HG03571 (cell line): Measurements from ENCODE around the gene IL1RAPL1.

Experiments used
- ATAC-seq: cut with Tn5 transposase; IDR thresholded peaks from one replicate; pipeline ENCODE4 v1.9.1; 2021; ENCODE audit not compliant: unreplicated experiment

The IL1RAPL1 gene

DNA sequence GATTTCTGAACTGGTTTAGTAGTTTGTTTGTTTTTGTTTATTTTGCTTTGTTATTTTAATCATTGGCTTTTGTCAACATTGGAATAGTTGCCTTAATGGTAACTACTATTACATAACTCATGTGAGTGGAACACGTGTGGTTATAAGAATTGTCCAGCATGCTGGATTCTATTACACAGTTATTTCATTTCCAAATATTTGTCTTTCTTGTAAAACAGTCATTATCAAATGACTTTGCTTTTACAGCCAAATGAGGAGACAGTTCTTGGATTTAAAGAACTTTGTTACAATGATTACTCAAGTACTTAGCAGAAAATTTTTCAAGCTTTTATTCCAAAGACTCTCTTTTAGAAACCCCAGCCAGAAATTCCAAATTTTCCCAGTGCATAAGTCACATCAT, 1112.0 kb downstream of the IL1RAPL1 start:
- no peak for ATAC-seq

DNA sequence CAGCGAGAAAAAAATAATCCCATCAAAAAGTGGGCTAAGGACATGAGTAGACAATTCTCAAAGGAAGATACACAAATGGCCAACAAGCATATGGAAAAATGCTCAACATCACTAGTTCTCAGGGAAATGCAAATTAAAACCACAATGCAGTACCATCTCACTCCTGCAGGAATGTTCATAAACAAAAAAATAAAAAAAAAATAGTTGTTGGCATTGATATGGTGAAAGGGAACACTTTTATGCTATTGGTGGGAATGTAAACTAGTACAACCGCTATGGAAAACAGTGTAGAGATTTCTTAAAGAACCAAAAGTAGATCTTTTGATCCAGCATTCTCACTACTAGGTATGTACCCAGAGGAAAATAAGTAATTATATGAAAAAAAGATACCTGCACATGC, 1119.8 kb downstream of the IL1RAPL1 start:
- no peak for ATAC-seq

DNA sequence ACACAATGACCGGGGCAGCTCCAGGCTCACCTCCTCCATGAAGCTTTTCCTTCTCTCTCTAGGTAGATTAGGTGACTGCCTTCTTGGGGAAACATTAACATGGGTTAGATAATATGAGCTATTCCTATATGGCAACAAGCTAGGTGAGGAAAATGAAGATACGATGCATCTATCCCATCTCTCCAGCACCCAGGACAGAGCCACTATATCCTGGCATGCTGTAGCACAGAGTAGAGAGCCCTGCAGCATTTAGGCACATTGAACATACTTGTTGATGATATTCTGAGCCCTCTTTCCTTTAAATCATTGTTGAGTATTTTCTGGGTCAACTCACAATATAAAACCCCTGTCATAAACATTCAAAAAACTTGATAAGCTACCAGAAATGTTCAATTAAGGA, 1133.9 kb downstream of the IL1RAPL1 start:
- no peak for ATAC-seq

GRCh38 chrX:29724316-29724715, 1137.1 kb downstream of the IL1RAPL1 start:
- ATAC-seq = peak; percentile 61

GRCh38 chrX:29726811-29727210, 1139.6 kb downstream of the IL1RAPL1 start:
- ATAC-seq = no peak

GRCh38 chrX:29728639-29729038, 1141.4 kb downstream of the IL1RAPL1 start:
- ATAC-seq = no peak

GRCh38 chrX:29744966-29745365, 1157.7 kb downstream of the IL1RAPL1 start:
- ATAC-seq = no peak

- no peak for ATAC-seq
These were observed 1159.1 kb downstream of the IL1RAPL1 start for GRCh38 chrX:29746326-29746725.

DNA sequence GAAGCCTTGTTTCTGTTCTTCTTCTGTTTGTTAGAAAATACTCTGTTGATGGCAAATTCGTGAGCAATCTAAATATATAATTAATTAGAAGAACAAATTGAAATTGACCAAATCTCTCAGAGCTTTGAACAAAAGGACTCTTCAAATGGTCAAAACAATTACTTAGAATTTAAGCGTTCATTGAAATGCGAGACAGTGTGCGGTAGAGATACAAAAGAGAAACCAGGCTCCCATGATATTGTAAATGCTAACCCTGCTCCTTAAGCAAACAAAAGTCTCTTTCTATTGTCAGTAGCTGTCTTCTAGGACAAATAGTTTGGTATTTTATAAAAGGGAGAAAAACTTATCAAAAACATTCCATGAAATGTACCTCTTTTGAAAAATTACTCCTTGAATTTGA, 1174.8 kb downstream of the IL1RAPL1 start:
- no peak for ATAC-seq

GRCh38 chrX:29775890-29776289, 1188.6 kb downstream of the IL1RAPL1 start:
- no peak for ATAC-seq

- ATAC-seq = no peak
These were observed 1200.4 kb downstream of the IL1RAPL1 start for GRCh38 chrX:29787656-29788055.

DNA sequence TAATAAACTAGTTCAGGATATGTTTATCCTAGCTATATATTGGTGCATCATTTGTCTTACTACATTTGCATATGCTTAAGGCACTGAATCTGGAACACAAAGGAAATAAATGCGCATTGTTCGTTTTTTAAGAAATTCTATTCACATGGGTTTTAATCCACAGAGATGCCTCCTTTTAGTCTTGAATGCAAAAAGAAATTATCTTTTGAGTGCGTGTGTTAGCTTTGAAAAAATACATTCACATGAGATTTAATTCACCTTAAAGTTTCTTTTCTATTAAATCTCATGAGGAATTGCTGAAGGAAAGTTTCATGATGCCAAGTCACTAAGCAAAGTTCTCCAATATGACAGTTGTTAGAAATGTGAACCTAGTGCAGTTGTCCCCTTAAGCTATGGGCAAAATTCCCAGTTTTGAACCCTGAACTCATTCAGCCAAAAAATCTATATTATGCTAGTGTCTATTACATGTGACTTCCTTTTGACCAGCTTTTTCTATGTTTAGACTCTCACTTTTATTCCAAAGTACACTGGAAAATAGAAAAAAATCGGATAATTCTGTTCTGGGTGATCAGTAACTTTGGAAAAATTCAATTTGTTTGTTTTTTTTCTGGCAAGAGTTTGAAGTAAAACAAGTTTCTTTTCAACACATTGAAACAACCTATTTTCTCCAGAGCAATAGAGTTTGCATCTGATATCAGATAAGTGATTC, 1201.9 kb downstream of the IL1RAPL1 start:
- no peak for ATAC-seq

GRCh38 chrX:29792335-29792734, 1205.1 kb downstream of the IL1RAPL1 start:
- no peak for ATAC-seq

DNA sequence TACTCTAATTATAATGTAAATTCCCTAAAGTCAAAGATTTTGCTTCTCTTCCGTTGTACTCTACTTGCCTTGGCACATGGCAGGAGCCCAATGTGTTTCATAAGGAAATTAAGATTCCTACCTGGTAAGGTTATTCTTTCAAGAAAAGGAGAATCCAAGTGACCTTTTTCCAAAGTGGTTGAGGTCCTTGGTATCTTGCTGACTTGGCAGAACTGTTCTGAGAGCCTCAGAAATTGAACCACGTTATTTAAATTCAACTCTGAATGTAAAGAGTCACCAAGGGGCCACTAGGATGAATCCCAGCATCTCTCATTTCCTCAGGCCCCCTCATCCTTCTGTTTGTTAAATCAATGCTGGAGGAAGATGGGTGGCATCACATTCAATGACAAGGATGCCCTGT, 1209.9 kb downstream of the IL1RAPL1 start:
- no peak for ATAC-seq

- ATAC-seq = no peak
These were observed 1211.2 kb downstream of the IL1RAPL1 start for GRCh38 chrX:29798469-29798868.

DNA sequence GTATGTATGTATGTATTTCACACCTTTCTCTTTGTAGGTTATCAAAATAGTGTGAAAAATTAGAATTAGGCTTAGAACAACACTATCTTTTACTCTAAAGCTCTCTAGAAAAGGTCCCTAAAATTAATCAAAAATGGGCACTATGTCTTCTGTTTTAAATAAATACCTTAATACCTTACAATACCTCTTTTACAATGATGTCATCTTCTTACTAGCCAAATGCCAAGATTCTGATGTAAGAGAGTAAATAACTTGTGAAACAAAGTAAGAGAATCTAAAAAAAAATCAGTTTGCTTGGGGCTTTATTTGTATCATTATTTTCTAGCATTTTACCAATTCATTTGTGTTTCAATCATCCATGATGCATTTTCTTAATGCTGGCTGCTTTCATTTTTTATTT, 1225.9 kb downstream of the IL1RAPL1 start:
- no peak for ATAC-seq

GRCh38 chrX:29824176-29824906, 1237.1 kb downstream of the IL1RAPL1 start:
- ATAC-seq = no peak

DNA sequence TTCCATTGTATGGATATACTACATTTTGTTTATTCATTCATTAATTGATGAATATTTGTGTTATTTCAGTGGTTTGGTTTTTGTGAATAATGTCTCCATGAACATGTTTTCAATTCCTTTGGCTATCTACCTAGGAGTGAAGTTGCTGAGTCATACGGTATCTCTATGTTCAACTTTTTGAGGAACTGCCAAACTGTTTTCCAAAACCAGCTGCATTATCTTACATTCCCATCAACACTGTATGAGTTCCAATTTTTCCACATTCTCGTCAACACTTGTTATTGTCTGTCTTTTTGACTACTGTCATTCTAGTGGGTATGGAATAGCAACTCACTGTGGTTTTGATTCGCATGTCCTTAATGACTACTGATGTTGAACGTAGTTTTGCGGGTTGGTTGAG, 1239.5 kb downstream of the IL1RAPL1 start:
- no peak for ATAC-seq

DNA sequence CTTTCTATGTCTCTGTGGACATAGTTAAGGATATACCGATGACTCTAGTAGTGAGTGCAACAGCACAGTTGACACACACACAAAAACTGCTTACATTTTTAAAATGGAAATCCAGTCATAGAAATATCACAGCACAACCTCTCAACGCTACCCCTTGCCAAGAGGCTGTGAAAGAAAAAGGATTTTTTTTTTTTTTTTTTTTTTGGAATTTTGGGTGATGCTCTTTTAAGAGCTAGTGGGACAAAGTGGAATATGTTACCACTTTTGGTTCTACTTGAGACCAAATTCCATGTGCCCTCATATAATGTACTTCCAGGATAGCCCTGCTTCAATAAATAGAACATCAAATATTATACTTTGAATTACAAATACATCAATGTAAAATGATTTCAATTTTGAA, 1247.1 kb downstream of the IL1RAPL1 start:
- no peak for ATAC-seq

DNA sequence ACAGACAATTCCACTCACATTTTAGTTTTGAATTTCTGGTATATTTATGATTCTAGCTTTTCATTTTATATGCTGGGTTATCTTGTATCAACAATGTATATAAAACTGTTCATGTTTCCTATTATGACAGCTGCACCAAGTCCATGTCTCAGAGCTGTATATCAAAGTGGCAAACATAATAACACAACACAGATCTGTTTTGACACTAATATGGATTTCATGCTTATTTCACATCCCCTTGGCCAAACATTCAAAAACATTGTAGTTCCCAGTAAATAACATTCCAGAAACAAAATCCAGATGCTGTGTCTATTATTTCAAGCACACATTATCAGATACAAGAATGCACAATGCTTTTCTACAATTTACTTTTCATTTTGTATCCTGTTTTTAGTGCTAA, 1247.5 kb downstream of the IL1RAPL1 start:
- ATAC-seq = no peak

GRCh38 chrX:29841750-29842149, 1254.5 kb downstream of the IL1RAPL1 start:
- no peak for ATAC-seq

- ATAC-seq = no peak
These were observed 1255.3 kb downstream of the IL1RAPL1 start for GRCh38 chrX:29842552-29842951.
